Myocyte (in vitro differentiated cells): ENCODE data around the gene BUD31. TPM values are rescaled to one million over a fixed set of nuclear protein-coding genes. Genes with fewer than 3 reads are reported as not detected.
A peak's percentile ranks its signal among the peaks of the same experiment; 100 is the strongest.
"Not testable (repeated sequence)": the region's sequence is repeated elsewhere in the genome, so short reads cannot be mapped to it uniquely, and the experiment has no call there.

Source experiments
- DNase-seq: peaks from one replicate; pipeline ENCODE4 v3.0.0-alpha.2; 2012; ENCODE audit warnings: low read depth
- polyA plus RNA-seq: library from polyadenylated mRNA; unstranded; fragments of >200 nt; gene quantifications from one replicate; pipeline ENCODE4 v1.2.1, GENCODE V29; 2012; ENCODE audit warnings: missing spikeins
- total RNA-seq: library from RNA; depleted of rRNA; stranded (reverse); fragments of >200 nt; gene quantifications from 2 replicates; pipeline ENCODE4 v1.2.3, GENCODE V29; 2014

BUD31 gene
- total RNA-seq: 87.1 and 92.2 TPM in 2 replicates
- 121 TPM for polyA plus RNA-seq

DNA sequence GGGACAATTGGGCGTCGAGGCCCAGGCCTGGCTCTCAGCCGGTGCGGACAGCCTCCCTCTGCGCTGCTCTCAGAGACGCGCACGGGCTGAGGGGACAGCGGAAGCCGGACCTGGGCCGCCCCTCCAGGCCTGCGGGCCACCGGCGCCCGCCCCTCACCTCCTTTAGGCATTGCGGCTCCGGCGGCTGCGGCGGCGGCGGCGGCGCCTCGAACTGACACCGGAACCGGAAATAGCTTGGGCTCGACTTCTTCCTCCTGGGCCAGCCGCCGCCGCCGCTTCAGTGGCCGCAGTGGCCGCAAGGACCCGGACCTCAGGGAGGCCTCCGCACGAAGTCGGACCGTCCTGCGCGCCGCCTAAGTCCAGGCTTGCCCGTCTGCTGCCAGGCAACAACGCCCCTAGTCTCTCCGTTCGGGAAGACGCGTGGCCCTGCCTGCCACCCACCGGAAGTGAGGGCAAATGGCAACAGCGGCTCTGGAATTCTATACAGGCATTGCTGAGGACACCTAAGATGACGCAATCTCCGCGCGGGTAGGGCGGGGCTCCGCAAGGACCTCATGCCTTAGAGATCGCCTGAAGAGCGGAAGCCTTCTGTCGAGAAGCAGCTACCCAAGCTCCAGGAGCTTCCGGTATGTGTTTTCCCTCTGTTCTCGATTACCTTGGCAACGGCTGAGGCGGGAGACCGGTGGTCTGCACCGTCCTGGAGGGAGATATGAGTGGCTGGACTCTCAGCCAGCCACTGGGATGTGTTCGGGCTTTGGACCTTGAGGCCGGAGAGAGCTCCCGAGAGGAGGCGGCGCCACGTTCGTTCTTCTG, at the start of gene BUD31, which contains the start of gene PDAP1:
Gene BUD31 (plus strand): TSS at position 591 of the 813 bp plus-strand sequence. CDS start 2,124 bp downstream, outside the sequence.
Gene PDAP1 (minus strand): TSS at position 219 of the 813 bp plus-strand sequence. CDS start 49 bp downstream, at position 170.
- peak; percentile 96 for DNase-seq

DNA sequence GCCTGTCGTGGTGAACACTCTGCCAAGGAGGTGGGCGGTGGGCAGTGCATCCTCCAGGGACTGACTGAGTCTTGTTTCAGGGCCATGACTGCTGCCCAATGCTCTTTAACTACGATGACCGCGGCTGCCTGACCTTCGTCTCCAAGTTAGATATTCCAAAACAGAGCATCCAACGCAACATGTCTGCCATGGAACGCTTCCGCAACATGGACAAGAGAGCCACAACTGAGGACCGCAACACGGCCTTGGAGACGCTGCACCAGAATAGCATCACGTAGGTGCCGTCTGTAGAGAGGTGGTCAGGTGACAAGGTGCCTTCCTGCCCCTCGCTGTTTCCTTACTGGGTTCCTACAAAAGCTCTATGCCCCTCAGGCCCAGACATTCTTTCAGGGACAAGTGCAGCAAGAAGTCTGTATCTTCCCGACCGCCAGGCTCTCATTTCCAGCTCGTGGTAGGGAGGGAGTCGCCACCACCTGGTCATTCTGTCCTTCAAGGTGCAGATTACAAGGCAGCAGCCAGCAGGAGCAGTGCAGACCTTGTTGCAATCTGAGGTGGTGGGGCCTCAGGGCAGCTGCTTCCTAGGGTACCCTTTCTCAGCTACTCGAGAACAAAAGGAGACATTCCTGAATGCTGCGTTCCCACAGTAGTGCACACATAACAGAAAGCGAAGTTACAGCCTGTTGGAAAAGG, 49.2 kb upstream of the BUD31 start:
- DNase-seq: no peak

DNA sequence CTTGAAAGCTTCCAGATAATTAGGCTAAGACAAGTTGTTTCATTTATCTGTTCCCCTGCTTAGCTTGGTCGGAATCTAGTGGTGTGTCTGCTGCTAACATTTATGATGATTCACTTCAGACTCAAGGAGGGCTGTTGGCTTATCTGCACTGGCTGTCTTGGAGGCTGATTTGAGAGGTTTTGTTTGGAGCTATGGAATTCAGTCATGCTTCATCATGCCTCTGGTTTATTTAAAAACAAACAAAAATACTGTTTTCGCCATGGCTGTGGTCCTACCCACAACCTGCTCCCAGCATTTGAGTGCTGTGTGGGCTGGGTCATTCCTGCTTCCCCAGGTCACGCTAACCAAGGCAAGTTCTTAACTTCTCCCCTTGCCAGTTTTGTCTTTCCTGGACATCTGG, 46.0 kb upstream of the BUD31 start:
- no peak for DNase-seq

DNA sequence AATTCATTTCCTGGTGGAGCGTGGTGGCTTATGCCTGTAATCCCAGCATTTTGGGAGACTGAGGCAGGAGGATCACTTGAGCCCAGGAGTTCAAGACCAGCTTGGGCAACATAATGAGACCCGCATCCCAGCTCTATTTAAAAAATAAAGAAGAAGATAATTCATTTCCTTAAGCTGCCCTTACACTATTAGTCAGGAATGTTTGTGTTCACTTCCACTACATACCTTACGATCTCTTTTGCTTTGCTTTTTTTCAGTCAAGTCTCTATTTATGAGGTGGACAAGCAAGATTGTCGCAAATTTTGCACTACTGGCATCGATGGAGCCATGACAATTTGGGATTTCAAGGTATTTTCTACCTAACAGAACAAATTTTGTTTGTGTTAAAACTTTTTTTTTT, 45.5 kb upstream of the BUD31 start:
- DNase-seq: no peak

DNA sequence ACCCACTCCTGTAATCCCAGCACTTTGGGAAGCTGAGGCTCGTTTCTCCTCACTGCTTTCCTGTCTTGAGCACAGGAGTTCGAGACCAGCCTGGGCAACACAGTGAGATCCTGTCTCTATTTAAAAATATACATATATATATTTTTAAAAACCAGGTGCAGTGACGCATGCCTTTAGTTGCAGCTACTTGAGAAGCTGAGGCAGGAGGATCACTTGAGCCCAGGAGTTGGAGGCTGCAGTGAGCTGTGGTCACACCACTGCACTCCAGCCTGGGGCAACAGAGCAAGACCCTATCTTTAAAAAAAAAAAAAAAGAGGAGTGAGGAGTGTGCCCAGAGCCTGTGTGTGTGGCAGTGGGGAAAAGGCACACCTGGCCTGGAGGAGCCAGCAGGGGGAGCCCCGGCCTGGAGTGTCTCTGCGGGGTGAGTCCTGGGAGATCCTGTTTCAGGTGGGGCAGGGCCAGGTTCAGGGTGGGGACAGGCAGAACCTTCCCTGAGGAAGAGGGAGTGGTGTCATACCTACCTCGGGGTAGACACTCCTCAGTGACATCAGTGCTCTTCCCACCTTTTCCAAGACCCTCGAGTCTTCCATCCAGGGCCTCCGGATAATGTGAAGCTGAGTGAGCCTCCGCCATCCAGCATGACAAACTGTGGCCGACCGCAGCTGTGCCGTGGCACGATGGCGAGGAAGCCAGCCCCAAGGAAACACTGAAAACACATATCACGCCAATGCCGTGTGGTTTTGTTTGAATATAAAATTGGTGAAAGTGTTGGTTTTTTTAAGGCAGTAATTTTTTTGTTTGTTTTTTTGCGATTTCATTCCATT, 43.2 kb upstream of the BUD31 start:
- DNase-seq: no peak

DNA sequence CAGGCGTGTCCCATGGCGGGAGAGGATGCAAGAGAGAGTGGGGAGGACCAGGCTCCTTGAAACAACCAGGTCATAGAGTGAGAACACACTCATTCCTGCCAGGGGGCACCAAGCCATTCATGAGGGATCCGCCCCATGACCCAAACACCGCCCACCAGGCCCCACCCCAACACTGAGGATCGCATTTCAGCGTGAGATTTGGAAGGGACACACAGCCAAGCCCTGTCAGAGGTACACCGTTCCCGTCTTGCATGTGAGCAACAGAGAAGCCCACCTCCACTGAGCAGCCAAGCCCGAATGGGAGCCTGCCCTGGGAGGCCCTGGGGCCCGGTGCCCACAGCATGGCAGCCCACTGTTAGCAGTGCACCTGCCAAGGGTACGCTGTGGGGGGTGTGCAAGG, 42.1 kb upstream of the BUD31 start:
- no peak for DNase-seq

DNA sequence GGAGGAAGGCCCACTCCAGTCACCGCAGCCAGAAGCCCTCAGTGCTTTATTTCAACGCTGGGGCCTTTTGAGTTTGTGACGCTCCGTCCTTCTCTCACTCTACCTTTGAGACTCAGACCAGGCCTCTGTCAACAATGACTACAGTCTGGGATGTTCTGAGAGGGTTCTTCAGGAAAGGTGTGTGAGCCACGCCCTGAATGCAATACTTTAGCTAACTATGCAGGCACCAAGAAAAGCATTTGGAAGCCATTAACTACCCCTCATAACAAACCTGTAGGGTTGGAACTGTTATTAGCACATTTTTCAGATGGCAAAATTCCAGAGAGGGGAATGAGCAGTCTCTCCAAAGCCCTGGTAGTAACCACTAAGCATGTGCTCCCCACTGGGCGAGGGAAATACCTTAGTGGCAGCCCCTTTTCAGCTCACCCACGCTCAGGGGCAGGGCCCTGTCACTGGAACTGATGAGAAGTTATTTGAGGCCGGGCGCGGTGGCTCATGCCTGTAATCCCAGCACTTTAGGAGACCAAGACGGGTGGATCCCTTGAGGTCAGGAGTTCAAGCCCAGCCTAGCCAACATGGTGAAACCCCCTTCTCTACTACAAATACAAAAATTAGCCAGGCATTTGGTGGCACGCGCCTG, 39.9 kb upstream of the BUD31 start:
- peak; percentile 37 for DNase-seq

DNA sequence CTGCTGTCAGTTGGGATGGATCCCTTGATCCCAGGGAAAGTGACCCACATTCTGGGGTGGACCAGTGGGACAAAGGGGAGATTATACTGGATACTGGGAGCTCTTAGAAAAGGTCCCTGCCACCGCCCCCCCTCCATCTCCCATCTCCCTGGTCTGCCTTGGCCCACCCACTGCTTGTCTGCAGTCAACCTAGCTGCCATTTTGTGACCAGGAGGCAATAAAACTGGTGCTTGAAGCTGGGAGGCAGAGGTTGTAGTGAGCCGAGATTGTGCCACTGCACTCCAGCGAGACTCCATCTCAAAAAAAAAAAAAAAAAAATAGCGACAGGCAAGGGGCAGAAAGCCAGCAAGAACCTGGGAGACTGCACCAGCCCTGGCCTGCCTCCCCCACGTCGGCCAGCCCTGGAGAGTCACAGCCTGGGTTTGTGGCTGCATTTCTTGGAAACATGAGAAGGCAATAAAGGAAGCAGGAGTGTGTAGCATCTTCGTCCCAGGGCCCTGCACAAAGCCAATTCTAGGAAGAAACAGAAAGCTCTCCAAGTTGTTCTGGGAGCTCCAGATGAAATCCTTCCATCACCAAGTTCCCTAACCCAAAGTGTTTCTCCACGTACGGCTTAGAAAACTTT, 38.9 kb upstream of the BUD31 start:
- DNase-seq: peak; percentile 63

DNA sequence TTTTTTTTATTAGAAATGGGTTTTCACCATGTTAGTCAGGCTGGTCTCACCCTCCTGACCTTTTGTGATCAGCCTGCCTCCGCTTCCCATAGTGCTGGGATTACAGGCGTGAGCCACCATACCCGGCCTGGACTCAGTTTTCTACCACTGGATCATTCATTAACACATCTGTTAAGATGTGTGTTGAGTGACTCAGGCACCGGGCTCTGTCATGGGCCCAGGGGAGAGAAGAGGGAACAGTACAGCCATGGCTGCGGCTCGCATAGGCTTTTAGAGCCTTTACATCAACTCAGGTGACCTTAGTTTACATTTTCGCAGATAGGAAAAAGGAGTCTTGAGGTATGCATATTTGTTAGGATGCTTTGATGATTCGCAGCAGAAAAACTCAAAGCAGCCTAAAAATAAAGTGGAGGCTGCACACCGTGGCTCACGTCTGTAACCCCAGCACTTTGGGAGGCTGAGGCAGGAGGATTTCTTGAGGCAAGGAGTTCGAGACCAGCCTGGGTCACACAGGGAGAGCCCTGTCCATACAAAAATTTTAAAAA, 37.3 kb upstream of the BUD31 start:
- DNase-seq: no peak

DNA sequence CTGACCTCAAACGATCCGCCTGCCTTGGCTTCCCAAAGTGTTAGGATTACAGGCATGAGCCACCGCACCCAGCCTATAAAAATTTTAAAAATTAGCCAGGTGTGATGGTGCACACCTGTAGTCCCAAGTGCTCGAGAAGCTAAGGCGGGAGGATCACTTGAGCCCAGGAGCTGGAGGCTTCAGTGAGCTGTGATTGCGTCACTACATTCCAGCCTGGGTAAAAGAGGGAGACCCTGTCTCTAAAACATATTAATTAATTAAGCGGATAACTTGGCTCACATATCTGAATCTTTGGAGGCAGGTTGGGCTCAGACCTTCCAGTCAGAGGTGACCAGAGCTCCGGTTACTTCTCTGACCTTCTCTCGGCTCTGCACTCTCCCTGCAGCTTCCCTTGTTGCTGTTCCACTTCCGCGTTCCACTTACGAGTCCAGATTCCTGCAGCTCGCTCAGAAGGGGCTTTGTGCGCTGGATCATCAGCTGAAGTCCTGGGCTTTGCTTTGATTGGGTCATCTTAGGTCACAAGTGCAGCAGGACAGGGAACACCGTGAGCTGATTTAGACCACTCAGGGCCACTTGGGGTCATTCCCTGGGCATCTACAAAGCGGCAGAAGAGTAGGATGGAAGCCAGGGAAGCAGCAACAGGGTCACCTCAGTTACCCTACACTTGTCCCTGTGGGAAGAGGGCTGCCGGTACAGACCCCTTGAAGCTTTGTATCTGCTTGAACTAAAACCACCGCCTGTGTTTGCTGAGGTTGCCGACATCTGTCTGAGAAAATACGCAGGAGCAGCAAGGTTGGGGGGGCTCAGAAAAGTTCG, 36.3 kb upstream of the BUD31 start:
- DNase-seq: no peak

DNA sequence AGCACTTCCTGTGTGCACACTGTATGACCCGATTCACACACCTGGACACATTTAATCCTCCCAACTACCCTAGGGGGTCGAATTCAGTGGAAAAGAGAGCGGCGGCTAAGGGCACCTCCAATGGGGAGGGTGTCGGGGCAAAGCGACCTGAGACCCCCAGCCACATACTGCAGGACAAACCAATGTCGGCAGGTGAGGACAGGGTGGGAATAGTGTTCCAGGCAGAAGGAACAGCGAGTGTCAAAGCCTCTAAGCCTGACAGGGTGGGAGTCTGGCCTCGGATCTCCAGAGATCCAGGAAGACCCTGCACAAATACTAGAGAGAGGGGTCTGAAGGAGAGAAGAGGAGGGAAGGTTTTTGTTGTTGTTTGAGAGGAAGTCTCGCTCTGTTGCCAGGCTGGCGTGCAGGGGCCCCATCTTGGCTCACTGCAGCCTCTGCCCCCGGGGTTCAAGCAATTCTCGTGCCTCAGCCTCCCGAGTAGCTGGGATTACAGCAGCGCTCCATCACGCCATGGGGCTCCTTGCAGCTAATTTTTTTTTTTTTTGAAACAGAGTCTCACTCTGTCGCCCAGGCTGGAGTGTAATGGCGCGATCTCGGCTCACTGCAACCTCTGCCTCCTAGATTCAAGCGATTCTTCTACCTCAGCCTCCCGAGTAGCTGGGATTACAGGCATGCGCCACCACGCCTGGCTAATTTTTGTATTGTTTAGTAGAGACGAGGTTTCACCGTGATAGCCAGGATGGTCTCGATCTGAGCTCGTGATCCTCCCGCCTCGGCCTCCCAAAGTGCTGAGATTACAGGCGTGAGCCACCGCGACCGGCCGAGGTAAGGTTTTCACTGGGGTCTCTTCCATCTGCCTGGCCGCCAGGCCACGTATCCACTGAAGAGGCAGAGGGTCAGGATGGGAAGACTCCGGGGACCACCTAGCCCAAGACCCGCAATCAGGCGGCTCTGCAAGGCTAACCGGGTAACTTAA, 35.4 kb upstream of the BUD31 start:
- no peak for DNase-seq

DNA sequence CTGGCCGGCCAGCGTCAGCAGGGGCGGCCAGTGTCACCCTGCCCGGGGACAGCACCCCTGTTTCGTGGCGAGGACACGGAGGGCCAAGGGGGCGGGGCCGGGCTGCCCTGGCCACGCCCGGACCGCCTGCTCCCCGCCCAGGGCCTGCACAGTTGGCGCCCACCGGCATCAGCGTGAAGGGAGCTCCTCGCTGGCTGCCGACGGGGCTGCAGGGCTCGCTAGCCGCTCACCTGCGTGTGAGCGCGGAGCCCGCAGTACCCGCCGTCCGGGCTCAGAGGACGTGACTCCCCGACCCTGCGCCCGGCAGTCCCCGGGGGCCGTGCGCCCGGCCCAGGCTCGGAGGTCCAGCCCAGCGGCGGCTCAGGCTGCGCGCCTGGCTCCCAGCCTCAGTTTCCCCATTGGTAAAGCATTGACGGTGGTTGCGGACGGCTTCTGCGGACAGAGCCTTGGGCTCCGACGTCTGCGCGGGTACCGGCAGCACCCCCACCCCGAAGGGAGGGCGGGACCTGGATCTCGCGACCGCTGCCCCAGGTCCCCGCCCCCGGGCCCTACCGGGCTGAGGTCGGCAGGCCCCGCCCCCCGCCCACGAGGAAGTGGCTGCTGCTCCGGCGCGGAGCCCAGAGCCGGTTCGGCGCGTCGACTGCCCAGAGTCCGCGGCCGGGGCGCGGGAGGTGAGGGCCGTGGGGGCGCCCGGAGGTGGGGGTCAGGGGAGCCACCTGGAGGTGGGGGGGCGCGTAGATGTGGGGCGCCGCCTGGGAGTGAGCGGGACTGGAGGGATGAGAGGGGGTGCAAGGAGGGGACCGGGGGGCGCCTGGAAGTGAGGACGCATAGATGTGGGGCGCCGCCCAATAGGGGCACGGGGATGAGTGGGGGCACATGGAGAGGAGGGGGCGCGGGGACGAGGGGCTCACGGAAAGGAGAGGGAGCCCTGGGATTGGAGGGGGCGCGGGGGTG, 34.4 kb upstream of the BUD31 start, which contains the start of gene ARPC1B:
Gene ARPC1B (plus strand): TSS at position 620 of the 954 bp plus-strand sequence. CDS start 10,985 bp downstream, outside the sequence.
- DNase-seq: peak; percentile 71

DNA sequence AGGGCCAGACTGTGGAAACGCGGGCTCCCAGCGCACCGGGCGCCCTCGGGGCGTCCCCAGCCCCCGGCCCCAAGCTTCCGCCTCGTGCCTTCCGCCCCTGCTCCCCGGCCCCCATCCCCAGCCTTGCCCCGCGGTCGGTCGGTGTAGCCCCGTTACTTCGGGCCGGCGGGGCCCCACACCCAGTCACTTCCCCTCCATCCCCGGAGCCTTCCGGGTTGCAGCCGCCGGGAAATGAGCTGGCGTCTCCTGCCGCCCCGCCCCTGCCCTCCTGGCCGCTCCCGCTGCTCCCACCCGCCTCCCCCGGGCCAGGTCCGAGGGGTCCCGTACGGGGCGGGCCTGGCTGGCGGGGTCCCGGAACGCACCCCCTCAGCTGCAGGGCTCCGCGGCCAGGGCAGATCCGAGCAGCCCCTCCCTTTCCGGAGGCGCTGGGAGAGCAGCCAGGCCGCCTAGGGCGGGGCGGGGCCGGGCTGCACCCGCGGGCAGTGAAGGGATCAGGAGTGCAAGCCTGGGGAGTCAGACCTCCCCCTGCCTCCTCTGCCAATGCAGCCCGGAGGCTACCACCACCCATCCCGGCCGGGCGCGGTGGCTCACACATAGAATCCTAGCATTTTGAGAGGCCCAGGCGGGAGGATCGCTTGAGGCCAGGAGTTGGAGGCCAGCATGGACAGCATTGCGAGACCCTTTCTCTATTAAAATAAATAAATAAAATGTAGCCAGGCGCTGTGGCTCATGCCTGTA, 33.5 kb upstream of the BUD31 start:
- DNase-seq: peak; percentile 76

DNA sequence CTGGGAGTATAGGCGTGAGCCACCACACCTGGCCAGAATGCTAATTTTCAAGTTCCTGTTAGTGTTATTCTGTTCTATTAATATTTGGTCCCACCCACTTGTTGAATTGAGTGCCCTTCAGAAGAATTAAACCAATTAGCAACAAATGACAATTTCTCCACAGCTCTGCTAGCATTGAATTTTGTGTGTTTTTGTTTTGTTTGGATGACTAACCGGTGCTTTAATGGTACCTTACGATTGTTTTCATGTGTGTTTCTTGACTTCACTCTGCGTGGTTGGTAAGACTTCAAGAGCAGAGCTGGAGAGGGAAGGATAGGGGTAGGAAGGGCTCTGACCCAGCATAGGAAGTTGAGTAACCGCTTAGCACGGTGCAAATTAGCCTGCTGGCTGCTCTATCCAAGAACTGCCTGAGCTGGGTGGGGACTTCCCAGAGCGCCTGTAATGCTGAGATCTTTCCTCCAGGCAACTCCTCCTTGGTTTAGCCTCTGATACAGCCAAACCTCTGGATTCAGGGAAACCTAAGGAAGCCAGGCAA, 29.7 kb upstream of the BUD31 start:
- DNase-seq: peak; percentile 69

DNA sequence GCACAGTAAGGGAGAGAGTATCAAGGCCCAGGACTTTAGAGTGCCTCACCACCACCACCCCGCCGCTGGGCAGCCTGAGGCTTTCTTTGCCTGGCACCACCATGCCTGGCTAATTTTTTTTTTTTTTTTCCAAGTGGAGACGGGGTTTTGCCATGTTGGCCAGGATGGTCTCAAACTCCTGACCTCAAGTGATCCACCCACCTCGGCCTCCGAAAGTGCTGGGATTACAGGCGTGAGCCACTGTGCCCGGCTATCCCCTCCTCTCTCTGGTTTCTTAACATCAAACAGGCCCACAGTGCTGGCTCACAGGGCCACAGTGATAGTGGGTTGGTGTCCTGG, 29.1 kb upstream of the BUD31 start:
- not testable (repeated sequence) for DNase-seq
